HUDEP-2 (cell line): Measurements from ENCODE around the gene CHCHD2.
"Not testable (repeated sequence)": the region's sequence is repeated elsewhere in the genome, so short reads cannot be mapped to it uniquely, and the experiment has no call there.

Experiments
- DNase-seq, 76 experiments: peaks; one replicate each; lab custom pipeline; 2025; ENCODE audit not compliant: unreplicated experiment in 76 of 76; lab: John Stamatoyannopoulos, UW

The CHCHD2 gene, protein sequence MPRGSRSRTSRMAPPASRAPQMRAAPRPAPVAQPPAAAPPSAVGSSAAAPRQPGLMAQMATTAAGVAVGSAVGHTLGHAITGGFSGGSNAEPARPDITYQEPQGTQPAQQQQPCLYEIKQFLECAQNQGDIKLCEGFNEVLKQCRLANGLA

GRCh38 chr7:56106108-56107073, at the start of gene CHCHD2:
Gene CHCHD2 (minus strand): TSS chr7:56106476. CDS start chr7:56106413, 63 bp downstream.
- DNase-seq, result peak in 75 of 76 experiments; percentile 28 to 98 (median 94)

GRCh38 chr7:56131062-56131461, 24.8 kb upstream of the CHCHD2 start:
- DNase-seq, result not testable (repeated sequence)

- DNase-seq, result no peak
Observed at GRCh38 chr7:56127241-56127975, 21.1 kb upstream of the CHCHD2 start.

GRCh38 chr7:56125831-56126230, 19.6 kb upstream of the CHCHD2 start:
- DNase-seq, result no peak

DNA sequence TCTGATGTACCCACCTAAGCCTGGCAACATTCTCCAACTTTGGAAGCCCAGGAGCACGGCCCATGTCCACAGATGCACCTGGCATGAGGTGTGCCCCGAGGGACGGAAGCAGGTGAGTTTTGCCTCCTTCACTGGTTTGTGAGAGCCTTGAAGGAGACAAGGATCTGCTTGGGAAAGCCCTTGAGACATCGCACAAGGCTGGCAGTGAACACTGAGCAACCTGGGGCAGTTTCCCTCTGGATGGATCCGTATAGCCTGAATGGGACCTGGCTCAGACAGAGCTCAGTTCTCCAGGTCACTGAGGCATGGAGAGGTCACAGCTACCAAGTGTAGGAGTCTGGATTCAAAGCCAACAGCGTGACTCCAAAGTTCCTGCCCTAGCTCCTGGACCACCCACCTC, 18.7 kb upstream of the CHCHD2 start:
- no peak for DNase-seq

DNA sequence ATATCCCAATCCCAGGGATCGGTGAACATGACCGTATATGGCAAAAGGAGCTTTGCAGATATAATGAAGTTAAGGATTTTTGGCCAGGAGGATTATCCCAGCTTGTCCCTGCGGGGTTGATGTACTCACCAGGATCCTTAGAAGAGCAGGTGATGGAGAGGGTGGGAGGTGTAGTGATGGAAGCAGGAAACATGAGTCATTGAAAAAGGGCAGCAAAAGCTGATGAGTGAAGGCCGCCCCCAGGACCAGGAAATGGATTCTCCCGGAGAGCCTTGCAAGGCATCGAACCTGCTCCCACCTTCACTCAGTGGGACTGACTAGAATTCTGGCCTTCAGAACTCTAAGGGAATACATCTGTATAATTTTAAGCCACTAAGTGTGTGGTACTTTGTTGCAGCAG, 15.2 kb upstream of the CHCHD2 start:
- DNase-seq, result no peak

DNA sequence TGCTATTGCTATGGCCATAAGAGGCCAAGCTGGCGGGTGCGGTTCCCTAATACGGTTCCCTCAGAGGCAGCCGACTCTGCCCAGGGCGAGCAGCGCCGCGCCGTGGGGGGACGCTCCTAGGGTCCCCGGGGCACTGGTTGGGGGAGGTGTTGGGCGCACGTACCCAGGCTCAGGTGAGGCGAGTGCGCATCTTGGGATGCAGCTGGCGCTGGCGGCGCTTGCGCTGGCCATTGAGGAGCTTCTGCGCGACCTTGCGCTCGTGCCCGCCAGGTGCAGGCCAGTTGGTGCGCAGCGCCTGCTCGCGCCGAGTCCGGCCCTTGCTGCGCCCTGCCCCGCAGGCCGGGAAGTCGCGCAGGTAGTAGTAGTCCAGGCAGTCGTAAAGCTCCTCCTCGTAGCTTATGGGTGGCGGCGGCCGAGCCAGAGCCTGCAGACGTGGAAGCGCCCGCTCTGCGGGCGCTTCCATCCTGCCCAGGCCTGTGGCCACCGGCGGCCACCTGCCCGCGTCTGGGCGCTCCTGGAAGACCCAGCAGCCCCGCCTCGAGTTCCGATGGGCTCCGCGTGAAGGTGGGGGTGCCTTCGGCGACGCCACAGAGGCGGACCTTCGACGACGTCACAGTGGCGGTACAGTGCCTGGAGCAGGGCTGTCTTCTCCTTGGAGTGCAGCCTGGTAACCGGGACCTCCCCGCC, 9.7 kb upstream of the CHCHD2 start, which contains the start of gene NUPR2:
NUPR2 (minus strand) TSS at position 566 of the 687 bp plus-strand sequence; CDS start at position 463, 103 bp downstream.
- peak in 2 of 76 experiments; percentile 1 to 5 for DNase-seq

DNA sequence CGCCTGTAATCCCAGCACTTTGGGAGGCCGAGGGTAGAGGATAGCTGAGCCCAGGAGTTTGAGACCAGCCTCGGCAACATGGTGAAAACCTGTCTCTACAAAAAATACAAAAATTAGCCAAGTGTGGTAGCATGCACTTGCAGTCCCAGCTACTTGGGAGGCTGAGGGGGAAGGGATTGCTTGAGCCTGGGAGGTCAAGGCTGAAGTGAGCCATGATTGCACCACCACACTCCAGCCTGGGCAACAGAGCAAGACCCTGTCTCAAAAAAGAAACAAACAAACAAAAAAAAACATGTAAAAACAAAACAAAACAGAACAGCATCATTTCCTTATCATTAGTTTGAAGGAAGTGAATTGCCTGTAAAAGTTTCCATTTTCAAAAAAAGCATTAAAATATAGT, 6.0 kb upstream of the CHCHD2 start:
- DNase-seq, result not testable (repeated sequence)

DNA sequence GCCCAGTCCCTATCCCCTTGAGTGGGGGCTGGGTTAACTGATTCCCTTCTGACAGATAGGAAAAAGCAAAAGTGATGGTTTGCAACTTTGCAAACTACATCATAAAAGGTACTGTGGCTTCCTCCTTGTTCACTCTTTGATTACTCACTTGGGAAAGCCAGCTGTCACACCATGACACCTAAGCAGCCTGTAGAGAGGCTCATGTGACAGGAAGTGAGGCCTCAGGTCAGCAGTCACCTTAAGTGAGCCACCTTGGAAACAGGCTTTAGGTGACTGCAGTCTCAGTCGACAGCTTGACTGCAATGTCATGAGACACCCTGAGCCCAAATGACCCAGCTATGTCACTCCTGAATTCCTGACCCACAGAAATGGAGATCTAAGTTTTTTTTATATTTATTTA, 4.3 kb upstream of the CHCHD2 start:
- DNase-seq, result no peak

DNA sequence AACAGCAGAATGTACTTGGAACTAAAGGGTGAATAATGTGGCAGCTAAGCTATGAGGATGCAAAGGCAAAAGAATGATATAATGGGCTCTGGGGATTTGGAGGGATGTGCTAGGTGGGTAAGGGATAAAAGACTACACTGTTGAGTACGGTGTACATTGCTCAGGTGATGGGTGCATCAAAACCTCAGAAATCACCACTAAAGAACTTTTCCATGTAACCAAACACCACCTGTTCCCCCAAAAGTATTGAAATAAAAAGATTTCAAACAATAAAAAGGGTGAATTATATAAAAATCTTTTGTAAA, 1.6 kb upstream of the CHCHD2 start:
- no peak for DNase-seq

DNA sequence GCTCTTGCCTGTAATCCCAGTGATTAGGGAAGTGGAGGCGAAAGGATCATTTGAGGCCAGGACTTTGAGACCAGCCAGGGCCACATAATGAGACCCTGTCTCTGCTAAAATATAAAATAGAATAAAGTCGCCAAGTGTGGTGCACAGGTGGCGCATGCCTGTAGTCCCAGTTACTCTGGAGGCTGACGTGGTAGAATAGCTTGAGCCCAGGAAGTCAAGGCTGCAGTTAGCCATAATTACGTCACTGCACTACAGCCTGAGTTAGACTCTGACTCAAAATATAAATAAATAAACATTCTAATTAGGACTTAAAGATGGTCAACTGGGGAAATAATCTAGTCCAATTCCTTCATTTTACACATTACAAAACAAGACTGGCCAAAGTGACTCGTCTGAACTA, 768 bp downstream of the CHCHD2 start:
- peak in 7 of 76 experiments; percentile 3 to 28 (median 16) for DNase-seq

DNA sequence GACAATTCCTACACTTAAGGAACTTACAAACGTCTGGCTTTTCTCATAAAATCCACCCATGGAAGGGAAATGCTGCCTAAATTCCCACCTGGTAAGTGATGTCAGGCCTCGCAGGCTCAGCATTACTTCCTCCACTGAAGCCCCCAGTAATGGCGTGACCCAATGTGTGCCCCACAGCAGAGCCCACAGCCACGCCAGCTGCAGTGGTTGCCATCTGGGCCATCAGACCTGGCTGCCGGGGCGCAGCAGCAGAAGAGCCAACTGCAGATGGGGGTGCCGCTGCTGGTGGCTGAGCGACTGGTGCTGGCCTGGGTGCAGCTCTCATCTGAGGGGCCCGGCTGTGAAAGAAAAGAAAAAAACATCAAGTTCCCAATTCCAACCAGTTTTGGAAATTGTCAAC, 2.1 kb downstream of the CHCHD2 start:
- DNase-seq, result not testable (repeated sequence)

- no peak for DNase-seq
Observed at GRCh38 chr7:56099653-56100052, 6.6 kb downstream of the CHCHD2 start.

DNA sequence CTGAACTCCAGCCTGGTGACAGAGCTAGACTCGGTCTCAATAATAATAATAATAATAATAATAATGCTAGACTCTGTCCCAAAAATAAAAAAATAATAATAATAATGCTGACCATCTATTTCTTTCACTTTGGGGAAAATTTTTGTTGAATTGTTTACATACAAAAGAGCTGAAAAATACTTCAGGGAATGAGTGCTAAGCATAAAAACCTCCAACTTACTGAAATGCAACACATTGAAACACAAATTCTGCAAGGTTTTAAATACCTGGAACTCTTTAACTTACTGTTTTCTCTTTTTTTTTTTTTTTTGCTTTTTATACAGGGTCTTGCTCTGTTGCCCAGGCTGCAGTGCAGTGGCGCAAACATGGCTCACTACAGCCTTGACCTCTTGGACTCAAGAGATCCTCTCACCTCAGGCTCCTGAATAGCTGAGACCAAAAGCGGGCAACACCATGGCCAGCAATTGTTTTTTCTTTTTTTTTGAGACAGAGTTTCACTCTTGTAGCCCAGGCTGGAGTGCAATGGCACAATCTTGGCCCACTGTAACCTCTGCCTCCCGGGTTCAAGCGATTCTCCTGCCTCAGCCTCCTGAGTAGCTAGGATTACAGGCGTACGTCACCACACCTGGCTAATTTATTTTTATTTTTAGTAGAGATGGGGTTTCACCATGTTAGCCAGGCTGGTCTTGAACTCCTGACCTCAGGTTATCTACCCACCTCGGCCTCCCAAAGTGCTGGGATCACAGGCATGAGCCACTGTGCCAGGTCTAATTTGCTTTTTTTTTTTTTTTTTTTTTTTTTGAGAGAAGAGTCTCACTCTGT, 7.9 kb downstream of the CHCHD2 start:
- not testable (repeated sequence) for DNase-seq

DNA sequence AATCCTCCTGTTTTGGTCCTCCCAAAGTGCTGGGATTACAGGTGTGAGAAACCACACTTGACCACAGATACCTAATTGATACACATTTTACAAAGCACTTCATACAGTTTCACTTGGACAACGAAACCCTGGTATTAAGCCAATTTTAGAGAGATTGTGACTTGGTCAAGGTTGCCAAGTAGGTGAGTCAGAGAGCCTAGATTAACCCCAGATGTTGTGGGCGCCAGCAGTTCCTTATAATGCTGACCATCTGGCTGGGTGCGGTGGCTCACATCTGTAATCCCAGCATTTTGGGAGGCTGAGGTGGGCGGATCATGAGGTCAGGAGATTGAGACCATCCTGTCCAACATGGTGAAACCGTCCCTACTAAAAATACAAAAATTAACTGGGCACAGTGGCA, 8.6 kb downstream of the CHCHD2 start:
- DNase-seq, result peak in 71 of 76 experiments; percentile 18 to 90 (median 60)

DNA sequence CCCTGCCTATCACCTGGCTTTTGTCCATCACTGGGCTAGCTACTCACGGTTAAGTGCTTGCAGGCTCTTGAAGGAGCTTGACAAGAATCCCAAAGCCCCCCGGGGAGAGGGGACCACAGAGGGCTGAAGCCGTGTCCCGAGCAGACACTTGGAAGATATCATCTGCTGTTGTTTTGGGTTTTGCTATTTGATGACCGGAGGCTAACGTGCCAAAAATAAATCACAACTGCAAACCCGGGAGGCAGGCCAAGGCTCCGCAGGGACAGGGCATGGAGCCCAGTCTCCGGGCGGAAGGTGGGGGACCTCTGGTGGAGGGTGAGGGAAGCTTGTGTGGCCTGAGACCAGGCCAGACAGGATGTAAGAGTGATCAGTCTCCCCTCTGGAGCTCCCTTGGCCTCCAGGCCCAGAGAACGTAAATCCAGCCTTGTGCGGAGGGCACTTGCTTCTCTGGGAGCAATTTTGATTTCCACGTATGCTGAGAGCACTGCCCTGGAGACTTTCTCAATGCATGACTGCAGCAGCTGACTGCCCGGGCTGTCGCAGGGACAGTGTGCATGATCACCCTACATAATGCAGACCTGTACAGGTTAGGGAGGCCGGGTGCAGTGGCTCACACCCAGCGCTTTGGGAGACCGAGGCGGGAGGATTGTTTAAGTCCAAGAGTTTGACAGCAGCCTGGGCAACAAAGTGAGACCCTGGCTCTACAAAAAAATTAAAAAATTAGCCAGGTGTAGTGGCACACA, 13.3 kb downstream of the CHCHD2 start, which contains the start of gene PHKG1:
PHKG1 (minus strand) TSS at position 164 of the 743 bp plus-strand sequence. CDS start 4,011 bp downstream, outside the sequence.
- DNase-seq, result peak in 28 of 76 experiments; percentile 3 to 78 (median 28)

- not testable (repeated sequence) for DNase-seq
Observed at GRCh38 chr7:56092388-56092787, 13.9 kb downstream of the CHCHD2 start.

DNA sequence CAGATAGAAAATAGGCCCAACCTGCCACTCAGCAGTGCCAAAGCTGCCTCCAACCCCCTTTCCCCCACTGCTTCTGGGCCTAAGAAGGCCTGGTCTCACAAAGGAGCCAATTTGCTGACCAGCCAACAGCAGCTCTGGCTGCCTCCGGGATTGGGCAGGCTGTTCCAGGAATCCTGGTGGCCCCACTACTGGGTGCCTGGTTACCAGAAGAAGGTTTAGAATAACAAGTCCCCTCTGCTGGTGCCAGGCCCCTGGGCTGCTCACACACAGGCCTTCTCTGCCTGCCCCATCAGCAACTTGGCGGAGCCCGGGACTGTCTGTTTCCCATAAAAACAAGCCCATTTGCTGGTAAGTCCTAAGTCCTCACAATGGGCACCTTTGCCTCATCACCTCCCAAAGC, 14.7 kb downstream of the CHCHD2 start:
- DNase-seq, result no peak

DNA sequence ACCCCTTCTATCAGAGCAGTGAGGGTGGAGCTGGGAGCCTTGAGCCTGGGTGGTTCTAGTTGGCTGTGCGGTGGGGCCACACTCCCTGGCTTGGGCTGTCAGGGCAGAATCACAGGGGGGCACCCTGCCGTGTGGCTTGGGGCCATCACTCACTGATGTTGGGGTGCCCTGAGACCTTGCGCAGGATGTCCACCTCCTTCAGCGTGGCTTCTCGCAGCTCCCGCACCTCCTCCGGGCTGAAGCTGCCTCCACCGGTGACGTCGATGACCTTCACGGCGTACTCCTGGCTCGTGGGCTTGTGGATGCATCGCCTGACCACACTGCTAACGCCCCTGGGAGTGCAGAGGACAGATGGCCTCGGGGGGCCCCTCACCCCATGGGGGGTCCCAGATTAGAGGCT, 18.8 kb downstream of the CHCHD2 start:
- DNase-seq, result no peak
